ENCODE results near the gene NANOS1. TPM values are rescaled to one million over a fixed set of nuclear protein-coding genes. Genes with fewer than 3 reads are reported as not detected.

NANOS1 gene
- total and polyA plus RNA-seq, 9 of the 15 experiments (the other 6 are each of a cell fraction or from before 2014, with no cell fraction given), result 0.14 to 1.6 (median 0.83) TPM; not detected in 1

DNA sequence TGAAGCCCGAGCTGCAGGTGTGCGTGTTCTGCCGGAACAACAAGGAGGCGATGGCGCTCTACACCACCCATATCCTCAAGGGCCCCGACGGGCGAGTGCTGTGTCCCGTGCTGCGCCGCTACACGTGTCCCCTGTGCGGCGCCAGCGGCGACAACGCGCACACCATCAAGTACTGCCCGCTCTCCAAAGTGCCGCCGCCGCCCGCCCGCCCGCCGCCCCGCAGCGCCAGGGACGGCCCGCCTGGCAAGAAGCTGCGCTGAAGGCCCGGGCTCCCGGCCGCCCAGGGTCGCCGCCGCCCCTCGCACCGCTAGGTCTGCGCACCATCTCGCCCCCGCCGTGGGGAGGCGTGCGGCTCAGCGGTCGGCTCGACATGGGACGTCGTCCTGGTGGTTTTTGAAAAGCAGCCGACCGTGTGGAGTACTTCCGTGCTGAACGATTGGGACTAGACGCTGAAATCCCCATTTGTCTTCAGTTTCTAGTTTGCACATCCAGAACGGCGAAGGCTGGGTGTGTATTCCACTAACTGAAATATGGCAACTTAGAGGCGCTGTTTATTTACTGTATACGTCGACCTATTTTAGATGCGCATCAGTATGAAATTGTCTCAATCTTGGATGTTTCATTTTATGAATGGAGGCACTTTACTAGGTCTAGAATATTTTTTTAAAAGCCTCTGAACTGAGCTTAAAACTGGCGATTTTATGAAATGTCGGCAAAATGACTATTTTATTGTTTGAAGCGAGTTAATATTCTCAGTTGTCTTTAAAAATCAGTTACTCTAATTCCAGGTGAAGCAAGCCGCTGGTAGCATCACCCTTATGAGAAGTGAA, 1.1 kb downstream of the NANOS1 start (continued):
- TF ChIP-seq, protein P1, sequence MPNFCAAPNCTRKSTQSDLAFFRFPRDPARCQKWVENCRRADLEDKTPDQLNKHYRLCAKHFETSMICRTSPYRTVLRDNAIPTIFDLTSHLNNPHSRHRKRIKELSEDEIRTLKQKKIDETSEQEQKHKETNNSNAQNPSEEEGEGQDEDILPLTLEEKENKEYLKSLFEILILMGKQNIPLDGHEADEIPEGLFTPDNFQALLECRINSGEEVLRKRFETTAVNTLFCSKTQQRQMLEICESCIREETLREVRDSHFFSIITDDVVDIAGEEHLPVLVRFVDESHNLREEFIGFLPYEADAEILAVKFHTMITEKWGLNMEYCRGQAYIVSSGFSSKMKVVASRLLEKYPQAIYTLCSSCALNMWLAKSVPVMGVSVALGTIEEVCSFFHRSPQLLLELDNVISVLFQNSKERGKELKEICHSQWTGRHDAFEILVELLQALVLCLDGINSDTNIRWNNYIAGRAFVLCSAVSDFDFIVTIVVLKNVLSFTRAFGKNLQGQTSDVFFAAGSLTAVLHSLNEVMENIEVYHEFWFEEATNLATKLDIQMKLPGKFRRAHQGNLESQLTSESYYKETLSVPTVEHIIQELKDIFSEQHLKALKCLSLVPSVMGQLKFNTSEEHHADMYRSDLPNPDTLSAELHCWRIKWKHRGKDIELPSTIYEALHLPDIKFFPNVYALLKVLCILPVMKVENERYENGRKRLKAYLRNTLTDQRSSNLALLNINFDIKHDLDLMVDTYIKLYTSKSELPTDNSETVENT (CRISPR knock-in tag; IDR thresholded peaks at IDR 0.05), result no peak
- TF ChIP-seq, protein P2, sequence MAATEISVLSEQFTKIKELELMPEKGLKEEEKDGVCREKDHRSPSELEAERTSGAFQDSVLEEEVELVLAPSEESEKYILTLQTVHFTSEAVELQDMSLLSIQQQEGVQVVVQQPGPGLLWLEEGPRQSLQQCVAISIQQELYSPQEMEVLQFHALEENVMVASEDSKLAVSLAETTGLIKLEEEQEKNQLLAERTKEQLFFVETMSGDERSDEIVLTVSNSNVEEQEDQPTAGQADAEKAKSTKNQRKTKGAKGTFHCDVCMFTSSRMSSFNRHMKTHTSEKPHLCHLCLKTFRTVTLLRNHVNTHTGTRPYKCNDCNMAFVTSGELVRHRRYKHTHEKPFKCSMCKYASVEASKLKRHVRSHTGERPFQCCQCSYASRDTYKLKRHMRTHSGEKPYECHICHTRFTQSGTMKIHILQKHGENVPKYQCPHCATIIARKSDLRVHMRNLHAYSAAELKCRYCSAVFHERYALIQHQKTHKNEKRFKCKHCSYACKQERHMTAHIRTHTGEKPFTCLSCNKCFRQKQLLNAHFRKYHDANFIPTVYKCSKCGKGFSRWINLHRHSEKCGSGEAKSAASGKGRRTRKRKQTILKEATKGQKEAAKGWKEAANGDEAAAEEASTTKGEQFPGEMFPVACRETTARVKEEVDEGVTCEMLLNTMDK (IDR thresholded peaks at IDR 0.05; ENCODE audit: borderline replicate concordance, insufficient read depth, low read depth, low read length, poor library complexity, severe bottlenecking), result peak; percentile 29
- no peak for TF ChIP-seq MAFK (IDR thresholded peaks at IDR 0.05; ENCODE audit: low read length)
- TF ChIP-seq, protein P3, sequence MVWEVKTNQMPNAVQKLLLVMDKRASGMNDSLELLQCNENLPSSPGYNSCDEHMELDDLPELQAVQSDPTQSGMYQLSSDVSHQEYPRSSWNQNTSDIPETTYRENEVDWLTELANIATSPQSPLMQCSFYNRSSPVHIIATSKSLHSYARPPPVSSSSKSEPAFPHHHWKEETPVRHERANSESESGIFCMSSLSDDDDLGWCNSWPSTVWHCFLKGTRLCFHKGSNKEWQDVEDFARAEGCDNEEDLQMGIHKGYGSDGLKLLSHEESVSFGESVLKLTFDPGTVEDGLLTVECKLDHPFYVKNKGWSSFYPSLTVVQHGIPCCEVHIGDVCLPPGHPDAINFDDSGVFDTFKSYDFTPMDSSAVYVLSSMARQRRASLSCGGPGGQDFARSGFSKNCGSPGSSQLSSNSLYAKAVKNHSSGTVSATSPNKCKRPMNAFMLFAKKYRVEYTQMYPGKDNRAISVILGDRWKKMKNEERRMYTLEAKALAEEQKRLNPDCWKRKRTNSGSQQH (CRISPR knock-in tag; IDR thresholded peaks at IDR 0.05), result no peak
- TF ChIP-seq ZNF717 (CRISPR knock-in tag; IDR thresholded peaks at IDR 0.05), result no peak
- no peak for TF ChIP-seq ZBTB1 (CRISPR knock-in tag; IDR thresholded peaks at IDR 0.05; ENCODE audit: borderline replicate concordance, low read depth)
- TF ChIP-seq GATAD2A (IDR thresholded peaks at IDR 0.05), result no peak
- no peak for TF ChIP-seq ZBED1 (IDR thresholded peaks at IDR 0.05)
- TF ChIP-seq NR3C1 (CRISPR knock-in tag; IDR thresholded peaks at IDR 0.05), result no peak
- 0 out of 2 replicates have a peak, but pooled peaks have one; percentile 6 for TF ChIP-seq CREB1 (IDR thresholded peaks at IDR 0.05)
- no peak for TF ChIP-seq CREB1 (CRISPR knock-in tag; IDR thresholded peaks at IDR 0.05)
- TF ChIP-seq, protein P4, sequence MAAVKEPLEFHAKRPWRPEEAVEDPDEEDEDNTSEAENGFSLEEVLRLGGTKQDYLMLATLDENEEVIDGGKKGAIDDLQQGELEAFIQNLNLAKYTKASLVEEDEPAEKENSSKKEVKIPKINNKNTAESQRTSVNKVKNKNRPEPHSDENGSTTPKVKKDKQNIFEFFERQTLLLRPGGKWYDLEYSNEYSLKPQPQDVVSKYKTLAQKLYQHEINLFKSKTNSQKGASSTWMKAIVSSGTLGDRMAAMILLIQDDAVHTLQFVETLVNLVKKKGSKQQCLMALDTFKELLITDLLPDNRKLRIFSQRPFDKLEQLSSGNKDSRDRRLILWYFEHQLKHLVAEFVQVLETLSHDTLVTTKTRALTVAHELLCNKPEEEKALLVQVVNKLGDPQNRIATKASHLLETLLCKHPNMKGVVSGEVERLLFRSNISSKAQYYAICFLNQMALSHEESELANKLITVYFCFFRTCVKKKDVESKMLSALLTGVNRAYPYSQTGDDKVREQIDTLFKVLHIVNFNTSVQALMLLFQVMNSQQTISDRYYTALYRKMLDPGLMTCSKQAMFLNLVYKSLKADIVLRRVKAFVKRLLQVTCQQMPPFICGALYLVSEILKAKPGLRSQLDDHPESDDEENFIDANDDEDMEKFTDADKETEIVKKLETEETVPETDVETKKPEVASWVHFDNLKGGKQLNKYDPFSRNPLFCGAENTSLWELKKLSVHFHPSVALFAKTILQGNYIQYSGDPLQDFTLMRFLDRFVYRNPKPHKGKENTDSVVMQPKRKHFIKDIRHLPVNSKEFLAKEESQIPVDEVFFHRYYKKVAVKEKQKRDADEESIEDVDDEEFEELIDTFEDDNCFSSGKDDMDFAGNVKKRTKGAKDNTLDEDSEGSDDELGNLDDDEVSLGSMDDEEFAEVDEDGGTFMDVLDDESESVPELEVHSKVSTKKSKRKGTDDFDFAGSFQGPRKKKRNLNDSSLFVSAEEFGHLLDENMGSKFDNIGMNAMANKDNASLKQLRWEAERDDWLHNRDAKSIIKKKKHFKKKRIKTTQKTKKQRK (IDR thresholded peaks at IDR 0.05; ENCODE audit: borderline replicate concordance, low read depth, low read length), result no peak
- TF ChIP-seq ZNF431 (CRISPR knock-in tag; IDR thresholded peaks at IDR 0.05), result 0 out of 2 replicates have a peak, but pooled peaks have one; percentile 43
- TF ChIP-seq, protein P5, sequence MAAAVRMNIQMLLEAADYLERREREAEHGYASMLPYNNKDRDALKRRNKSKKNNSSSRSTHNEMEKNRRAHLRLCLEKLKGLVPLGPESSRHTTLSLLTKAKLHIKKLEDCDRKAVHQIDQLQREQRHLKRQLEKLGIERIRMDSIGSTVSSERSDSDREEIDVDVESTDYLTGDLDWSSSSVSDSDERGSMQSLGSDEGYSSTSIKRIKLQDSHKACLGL (CRISPR knock-in tag; IDR thresholded peaks at IDR 0.05; ENCODE audit: borderline replicate concordance, poor library complexity, severe bottlenecking), result no peak
- TF ChIP-seq, protein P6, sequence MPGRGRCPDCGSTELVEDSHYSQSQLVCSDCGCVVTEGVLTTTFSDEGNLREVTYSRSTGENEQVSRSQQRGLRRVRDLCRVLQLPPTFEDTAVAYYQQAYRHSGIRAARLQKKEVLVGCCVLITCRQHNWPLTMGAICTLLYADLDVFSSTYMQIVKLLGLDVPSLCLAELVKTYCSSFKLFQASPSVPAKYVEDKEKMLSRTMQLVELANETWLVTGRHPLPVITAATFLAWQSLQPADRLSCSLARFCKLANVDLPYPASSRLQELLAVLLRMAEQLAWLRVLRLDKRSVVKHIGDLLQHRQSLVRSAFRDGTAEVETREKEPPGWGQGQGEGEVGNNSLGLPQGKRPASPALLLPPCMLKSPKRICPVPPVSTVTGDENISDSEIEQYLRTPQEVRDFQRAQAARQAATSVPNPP (IDR thresholded peaks at IDR 0.05; ENCODE audit: borderline replicate concordance, insufficient read depth, insufficient read length), result no peak
- no peak for TF ChIP-seq NCOR1 (IDR thresholded peaks at IDR 0.05)
